Panc1 (cell line): ENCODE results near the gene CPM. TPM values are rescaled to one million over a fixed set of nuclear protein-coding genes. Genes with fewer than 3 reads are reported as not detected.
"Not testable (repeated sequence)": the region's sequence is repeated elsewhere in the genome, so short reads cannot be mapped to it uniquely, and the experiment has no call there.

Source experiments
- ATAC-seq: fragments of 200-7000 bp; cut with Tn5 transposase; 2 replicates; pipeline ENCODE4 v1.9.1; 2020; ENCODE audit warnings: mild to moderate bottlenecking, moderate library complexity
- BruUV-seq: library from RNA; stranded (reverse); fragments of 400-500 nt; replicated peaks from 2 replicates; lab custom pipeline; 2021; lab: Mats Ljungman, UMichigan
- CTCF ChIA-PET: fragments of 300-600 bp; sonication (Branson Sonifier 250); formaldehyde crosslinking; loops from one replicate; lab custom pipeline; 2022; ENCODE audit warnings: antibody characterized with exemption; lab: Charles Lee
- POLR2A ChIA-PET: fragments of 300-600 bp; sonication (Branson Sonifier 250); formaldehyde crosslinking; loops from one replicate; lab custom pipeline; 2022; ENCODE audit warnings: antibody characterized with exemption; lab: Charles Lee
- DNase-seq: peaks from one replicate; pipeline ENCODE4 v3.0.0-alpha.2; 2010; ENCODE audit warnings: low read depth, low spot score
- H3K27ac ChIP-seq: 2 replicates; pipeline ENCODE4 v1.5.1; 2011; ENCODE audit warnings: mild to moderate bottlenecking, low read length, inconsistent platforms
- H3K27me3 ChIP-seq: fragments of 200-500 bp; sonication (Bioruptor generic); 2 replicates; pipeline ENCODE4 v1.6.0; 2014; ENCODE audit warnings: low read length, inconsistent platforms; ENCODE audit not compliant: control insufficient read depth, insufficient read depth
- H3K36me3 ChIP-seq: fragments of 200-500 bp; sonication (Bioruptor generic); 2 replicates; pipeline ENCODE4 v1.5.1; 2014; ENCODE audit warnings: inconsistent platforms, mild to moderate bottlenecking, low read length, moderate library complexity; ENCODE audit not compliant: control insufficient read depth, insufficient read depth
- H3K4me1 ChIP-seq: 2 replicates; pipeline ENCODE4 v1.5.1; 2011; ENCODE audit warnings: inconsistent platforms, mild to moderate bottlenecking, low read length, moderate library complexity; ENCODE audit not compliant: control insufficient read depth, insufficient read depth
- H3K4me3 ChIP-seq, 2 experiments: 2 replicates each; pipeline ENCODE4 v1.5.1; 2011 to 2012; ENCODE audit warnings: low read depth in 2 of 2, low read length in 2 of 2, mild to moderate bottlenecking in 2 of 2, inconsistent platforms in 1 of 2, moderate library complexity in 1 of 2
- H3K9me3 ChIP-seq: fragments of 200-500 bp; sonication (Bioruptor generic); 2 replicates; pipeline ENCODE4 v1.5.1; 2014; ENCODE audit warnings: low read depth, mild to moderate bottlenecking, inconsistent platforms, low read length, moderate library complexity; ENCODE audit not compliant: control insufficient read depth, insufficient read depth
- POLR2AphosphoS5 ChIP-seq: IDR thresholded peaks from 2 replicates; pipeline ENCODE4 v1.6.1; 2012; ENCODE audit warnings: mild to moderate bottlenecking, low read depth, low read length, moderate library complexity
- SIN3A ChIP-seq: IDR thresholded peaks from 2 replicates; pipeline ENCODE4 v1.6.1; 2012; ENCODE audit warnings: low read depth, mild to moderate bottlenecking, low read length, moderate library complexity, borderline replicate concordance; ENCODE audit not compliant: insufficient read depth
- TCF7L2 ChIP-seq: IDR thresholded peaks from 2 replicates; pipeline ENCODE4 v1.6.1; 2011; ENCODE audit warnings: mild to moderate bottlenecking, low read depth, low read length, inconsistent platforms
- in situ Hi-C: cut with HindIII; loops from 2 replicates; pipeline ENCODE4 v1.10.0; 2016; ENCODE audit warnings: low sequenced_read_pairs, low pct_unique_long_range_greater_than_20kb
- intact Hi-C: fragments of 100-400 bp; cut with micrococcal nuclease; formaldehyde crosslinking; loops from one replicate; pipeline ENCODE4 v1.10.0; 2022; ENCODE audit not compliant: unreplicated experiment
- total RNA-seq: library from RNA; stranded (reverse); gene quantifications from one replicate; pipeline ENCODE4 v1.2.1, GENCODE V29; 2021; ENCODE audit not compliant: unreplicated experiment
- TF ChIP-seq, protein P1 (sequence below): fragments of 450-650 bp; IDR thresholded peaks from 2 replicates; pipeline ENCODE4 v1.5.1; 2017; ENCODE audit warnings: mild to moderate bottlenecking
- TF ChIP-seq, protein P2 (sequence below), 2 experiments: IDR thresholded peaks; 2 replicates each; pipeline ENCODE4 v1.6.1; 2011 to 2012; ENCODE audit warnings: low read depth in 2 of 2, control low read depth in 1 of 2, low read length in 1 of 2, mild to moderate bottlenecking in 1 of 2, moderate library complexity in 1 of 2; ENCODE audit not compliant: insufficient read depth in 1 of 2

The CPM gene
- total RNA-seq, 1 experiment from 2014 or later: 11.2 TPM

DNA sequence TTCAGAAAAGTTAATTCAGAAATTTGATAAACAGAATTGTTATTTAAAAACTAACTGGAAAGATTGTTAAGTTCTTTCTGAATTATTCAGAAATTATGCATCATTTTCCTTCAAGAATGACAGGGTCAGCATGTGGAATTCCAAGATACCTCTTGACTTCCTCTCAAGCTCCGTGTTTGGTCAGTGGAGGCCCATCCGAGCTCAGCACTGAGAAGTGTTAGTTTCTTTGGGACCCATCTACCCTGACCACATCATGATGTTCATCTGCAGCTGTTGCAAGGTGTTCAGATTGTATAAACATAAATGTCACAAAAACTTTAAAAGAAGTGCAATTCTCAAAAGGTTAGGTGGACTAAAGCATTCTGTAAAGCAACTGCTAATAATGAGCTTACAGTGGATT is 91.3 kb downstream of the CPM start:
- ATAC-seq (no peak), DNase-seq (no peak)
- in situ Hi-C loops (no loop called here), intact Hi-C loops (no loop called here)
- no peaks in the 10 kb centered on the region for H3K9me3 ChIP-seq
- ChIA-PET CTCF (no interaction called here), POLR2A (no interaction called here)
- H3K4me1 ChIP-seq: no peaks in the 10 kb centered on the region
- no TSS peak for BruUV-seq
- TF ChIP-seq, protein P1, sequence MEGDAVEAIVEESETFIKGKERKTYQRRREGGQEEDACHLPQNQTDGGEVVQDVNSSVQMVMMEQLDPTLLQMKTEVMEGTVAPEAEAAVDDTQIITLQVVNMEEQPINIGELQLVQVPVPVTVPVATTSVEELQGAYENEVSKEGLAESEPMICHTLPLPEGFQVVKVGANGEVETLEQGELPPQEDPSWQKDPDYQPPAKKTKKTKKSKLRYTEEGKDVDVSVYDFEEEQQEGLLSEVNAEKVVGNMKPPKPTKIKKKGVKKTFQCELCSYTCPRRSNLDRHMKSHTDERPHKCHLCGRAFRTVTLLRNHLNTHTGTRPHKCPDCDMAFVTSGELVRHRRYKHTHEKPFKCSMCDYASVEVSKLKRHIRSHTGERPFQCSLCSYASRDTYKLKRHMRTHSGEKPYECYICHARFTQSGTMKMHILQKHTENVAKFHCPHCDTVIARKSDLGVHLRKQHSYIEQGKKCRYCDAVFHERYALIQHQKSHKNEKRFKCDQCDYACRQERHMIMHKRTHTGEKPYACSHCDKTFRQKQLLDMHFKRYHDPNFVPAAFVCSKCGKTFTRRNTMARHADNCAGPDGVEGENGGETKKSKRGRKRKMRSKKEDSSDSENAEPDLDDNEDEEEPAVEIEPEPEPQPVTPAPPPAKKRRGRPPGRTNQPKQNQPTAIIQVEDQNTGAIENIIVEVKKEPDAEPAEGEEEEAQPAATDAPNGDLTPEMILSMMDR: no peak
- TF ChIP-seq SIN3A (no peak), TCF7L2 (no peak), POLR2AphosphoS5 (no peak)
- TF ChIP-seq, protein P2, sequence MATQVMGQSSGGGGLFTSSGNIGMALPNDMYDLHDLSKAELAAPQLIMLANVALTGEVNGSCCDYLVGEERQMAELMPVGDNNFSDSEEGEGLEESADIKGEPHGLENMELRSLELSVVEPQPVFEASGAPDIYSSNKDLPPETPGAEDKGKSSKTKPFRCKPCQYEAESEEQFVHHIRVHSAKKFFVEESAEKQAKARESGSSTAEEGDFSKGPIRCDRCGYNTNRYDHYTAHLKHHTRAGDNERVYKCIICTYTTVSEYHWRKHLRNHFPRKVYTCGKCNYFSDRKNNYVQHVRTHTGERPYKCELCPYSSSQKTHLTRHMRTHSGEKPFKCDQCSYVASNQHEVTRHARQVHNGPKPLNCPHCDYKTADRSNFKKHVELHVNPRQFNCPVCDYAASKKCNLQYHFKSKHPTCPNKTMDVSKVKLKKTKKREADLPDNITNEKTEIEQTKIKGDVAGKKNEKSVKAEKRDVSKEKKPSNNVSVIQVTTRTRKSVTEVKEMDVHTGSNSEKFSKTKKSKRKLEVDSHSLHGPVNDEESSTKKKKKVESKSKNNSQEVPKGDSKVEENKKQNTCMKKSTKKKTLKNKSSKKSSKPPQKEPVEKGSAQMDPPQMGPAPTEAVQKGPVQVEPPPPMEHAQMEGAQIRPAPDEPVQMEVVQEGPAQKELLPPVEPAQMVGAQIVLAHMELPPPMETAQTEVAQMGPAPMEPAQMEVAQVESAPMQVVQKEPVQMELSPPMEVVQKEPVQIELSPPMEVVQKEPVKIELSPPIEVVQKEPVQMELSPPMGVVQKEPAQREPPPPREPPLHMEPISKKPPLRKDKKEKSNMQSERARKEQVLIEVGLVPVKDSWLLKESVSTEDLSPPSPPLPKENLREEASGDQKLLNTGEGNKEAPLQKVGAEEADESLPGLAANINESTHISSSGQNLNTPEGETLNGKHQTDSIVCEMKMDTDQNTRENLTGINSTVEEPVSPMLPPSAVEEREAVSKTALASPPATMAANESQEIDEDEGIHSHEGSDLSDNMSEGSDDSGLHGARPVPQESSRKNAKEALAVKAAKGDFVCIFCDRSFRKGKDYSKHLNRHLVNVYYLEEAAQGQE (IDR thresholded peaks at IDR 0.05; ENCODE audit: insufficient read depth in 1 of 2, low read depth in 2 of 2, low read length in 1 of 2): no peak
- H3K27me3 ChIP-seq: no peaks in the 10 kb centered on the region
- H3K4me3 ChIP-seq: no peak overlapping the region
- H3K36me3 ChIP-seq: peaks cover 35% of the 10 kb centered on the region
- no peak overlapping the region for H3K27ac ChIP-seq

DNA sequence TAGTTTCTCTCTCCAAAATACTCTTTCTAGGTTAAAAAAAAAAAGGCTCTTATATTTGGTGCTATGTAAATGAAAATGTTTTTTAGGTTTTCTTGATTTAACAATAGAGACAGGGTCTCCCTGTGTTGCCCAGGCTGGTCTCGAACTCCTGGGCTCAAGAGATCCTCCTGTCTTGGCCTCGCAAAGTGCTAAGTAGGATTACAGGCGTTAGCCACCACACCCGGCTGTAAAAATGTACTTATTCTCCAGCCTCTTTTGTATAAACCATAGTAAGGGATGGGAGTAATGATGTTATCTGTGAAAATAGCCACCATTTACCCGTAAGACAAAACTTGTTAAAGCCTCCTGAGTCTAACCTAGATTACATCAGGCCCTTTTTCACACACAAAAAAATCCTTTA is 91.8 kb downstream of the CPM start:
- ATAC-seq, H3K27ac ChIP-seq, H3K9me3 ChIP-seq, BruUV-seq, H3K4me3 ChIP-seq, DNase-seq, in situ Hi-C loops, H3K4me1 ChIP-seq, CTCF ChIA-PET, H3K27me3 ChIP-seq, POLR2A ChIA-PET, intact Hi-C loops: not testable (repeated sequence)
- H3K36me3 ChIP-seq: peaks cover 41% of the 10 kb centered on the region

DNA sequence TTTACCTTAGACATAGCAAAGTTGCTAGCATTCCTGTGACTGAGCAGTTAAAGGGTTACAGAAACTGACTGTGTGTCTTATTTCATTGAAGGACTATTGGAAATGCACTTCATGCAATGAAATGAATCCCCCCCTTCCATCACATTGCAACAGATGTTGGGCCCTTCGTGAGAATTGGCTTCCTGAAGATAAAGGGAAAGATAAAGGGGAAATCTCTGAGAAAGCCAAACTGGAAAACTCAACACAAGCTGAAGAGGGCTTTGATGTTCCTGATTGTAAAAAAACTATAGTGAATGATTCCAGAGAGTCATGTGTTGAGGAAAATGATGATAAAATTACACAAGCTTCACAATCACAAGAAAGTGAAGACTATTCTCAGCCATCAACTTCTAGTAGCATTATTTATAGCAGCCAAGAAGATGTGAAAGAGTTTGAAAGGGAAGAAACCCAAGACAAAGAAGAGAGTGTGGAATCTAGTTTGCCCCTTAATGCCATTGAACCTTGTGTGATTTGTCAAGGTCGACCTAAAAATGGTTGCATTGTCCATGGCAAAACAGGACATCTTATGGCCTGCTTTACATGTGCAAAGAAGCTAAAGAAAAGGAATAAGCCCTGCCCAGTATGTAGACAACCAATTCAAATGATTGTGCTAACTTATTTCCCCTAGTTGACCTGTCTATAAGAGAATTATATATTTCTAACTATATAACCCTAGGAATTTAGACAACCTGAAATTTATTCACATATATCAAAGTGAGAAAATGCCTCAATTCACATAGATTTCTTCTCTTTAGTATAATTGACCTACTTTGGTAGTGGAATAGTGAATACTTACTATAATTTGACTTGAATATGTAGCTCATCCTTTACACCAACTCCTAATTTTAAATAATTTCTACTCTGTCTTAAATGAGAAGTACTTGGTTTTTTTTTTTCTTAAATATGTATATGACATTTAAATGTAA is 93.5 kb downstream of the CPM start:
- Histone ChIP-seq H3K27ac (no peak overlapping the region), H3K36me3 (peaks cover 52% of the 10 kb centered on the region), H3K4me3 (no peak overlapping the region), H3K4me1 (no peaks in the 10 kb centered on the region), H3K9me3 (no peaks in the 10 kb centered on the region), H3K27me3 (no peaks in the 10 kb centered on the region)
- in situ Hi-C loops (no loop called here), intact Hi-C loops (no loop called here)
- ChIA-PET CTCF (no interaction called here), POLR2A (interaction anchor here (0.6 to 0.7 kb wide), 2 partner anchors 436 to 621 kb away, joined by 5 read pairs; no protein-coding TSS in a partner anchor)
- TSS peak; percentile 46 for BruUV-seq
- TF ChIP-seq POLR2AphosphoS5 (no peak), SIN3A (no peak)
- DNase-seq: no peak
- ATAC-seq: no peak
